ENCODE measurements around the gene OVOL2.
A peak's percentile ranks its signal among the peaks of the same experiment; 100 is the strongest.

OVOL2 gene

GRCh38 chr20:17995967-17996819 is 61.5 kb downstream of the OVOL2 start:
- peaks cover 4% of the 10 kb centered on the region; the same call in 1 of the 2 replicates for H3K36me3 ChIP-seq (ENCODE audit: control insufficient read depth, low read length)
- no peaks in the 10 kb centered on the region for H3K79me2 ChIP-seq (ENCODE audit: control insufficient read depth, low read length)
- no peaks in the 10 kb centered on the region for H4K20me1 ChIP-seq (ENCODE audit: control insufficient read depth, insufficient read depth, low read depth, low read length)
- peak overlapping the region; percentile 64 for H3K4me2 ChIP-seq (ENCODE audit: low read length)
- no peak overlapping the region for H3K27ac ChIP-seq (ENCODE audit: low read depth, low read length)
- H3F3A ChIP-seq (ENCODE audit: control insufficient read depth, insufficient read depth) = peaks cover 25% of the 10 kb centered on the region
- H3K9me2 ChIP-seq (replicated peaks; ENCODE audit: control insufficient read depth, low read length) = no peaks in the 10 kb centered on the region
- TF ChIP-seq EZH2phosphoT487 (IDR thresholded peaks at IDR 0.05; ENCODE audit: borderline replicate concordance, low read length) = no peak
- peak; percentile 97 for TF ChIP-seq CTCF (IDR thresholded peaks at IDR 0.05; ENCODE audit: low read depth, low read length, poor library complexity, severe bottlenecking)
- no peaks in the 10 kb centered on the region for H3K27me3 ChIP-seq (ENCODE audit: control insufficient read depth, low read length)
- H3K4me1 ChIP-seq (ENCODE audit: control insufficient read depth, low read length) = peaks cover 56% of the 10 kb centered on the region
- H3K9me3 ChIP-seq (ENCODE audit: control insufficient read depth, insufficient read depth, low read length) = no peaks in the 10 kb centered on the region
- H3K4me3 ChIP-seq (ENCODE audit: low read length) = peak overlapping the region; percentile 46

GRCh38 chr20:17993546-17993945 is 64.2 kb downstream of the OVOL2 start:
- H3K79me2 ChIP-seq (ENCODE audit: control insufficient read depth, low read length) = no peaks in the 10 kb centered on the region
- no peak overlapping the region for H3K4me2 ChIP-seq (ENCODE audit: low read length)
- no peaks in the 10 kb centered on the region for H3K9me3 ChIP-seq (ENCODE audit: control insufficient read depth, insufficient read depth, low read length)
- peak overlapping the region; percentile 12; the same call in 1 of the 2 replicates for H3K27ac ChIP-seq (ENCODE audit: low read depth, low read length)
- H3K4me1 ChIP-seq (ENCODE audit: control insufficient read depth, low read length) = peaks cover 56% of the 10 kb centered on the region
- TF ChIP-seq EZH2phosphoT487 (IDR thresholded peaks at IDR 0.05; ENCODE audit: borderline replicate concordance, low read length) = no peak
- no peak for TF ChIP-seq CTCF (IDR thresholded peaks at IDR 0.05; ENCODE audit: low read depth, low read length, poor library complexity, severe bottlenecking)
- H3K27me3 ChIP-seq (ENCODE audit: control insufficient read depth, low read length) = no peaks in the 10 kb centered on the region
- H3K4me3 ChIP-seq (ENCODE audit: low read length) = no peak overlapping the region
- peaks cover 25% of the 10 kb centered on the region for H3F3A ChIP-seq (ENCODE audit: control insufficient read depth, insufficient read depth)
- H3K9me2 ChIP-seq (replicated peaks; ENCODE audit: control insufficient read depth, low read length) = no peaks in the 10 kb centered on the region
- peaks cover 28% of the 10 kb centered on the region for H3K36me3 ChIP-seq (ENCODE audit: control insufficient read depth, low read length)
- no peaks in the 10 kb centered on the region for H4K20me1 ChIP-seq (ENCODE audit: control insufficient read depth, insufficient read depth, low read depth, low read length)

- H3K79me2 ChIP-seq (ENCODE audit: control insufficient read depth, low read length) = peaks cover 2% of the 10 kb centered on the region; the same call in 1 of the 2 replicates
- peak overlapping the region; percentile 45 for H3K4me2 ChIP-seq (ENCODE audit: low read length)
- H3F3A ChIP-seq (ENCODE audit: control insufficient read depth, insufficient read depth) = peaks cover 25% of the 10 kb centered on the region
- peaks cover 32% of the 10 kb centered on the region for H3K36me3 ChIP-seq (ENCODE audit: control insufficient read depth, low read length)
- H3K4me1 ChIP-seq (ENCODE audit: control insufficient read depth, low read length) = peaks cover 53% of the 10 kb centered on the region
- H3K27ac ChIP-seq (ENCODE audit: low read depth, low read length) = peak overlapping the region; percentile 12
- TF ChIP-seq EZH2phosphoT487 (IDR thresholded peaks at IDR 0.05; ENCODE audit: borderline replicate concordance, low read length) (no peak), CTCF (IDR thresholded peaks at IDR 0.05; ENCODE audit: low read depth, low read length, poor library complexity, severe bottlenecking) (no peak)
- peak overlapping the region; percentile 29 for H3K4me3 ChIP-seq (ENCODE audit: low read length)
- no peaks in the 10 kb centered on the region for H3K9me3 ChIP-seq (ENCODE audit: control insufficient read depth, insufficient read depth, low read length)
- no peaks in the 10 kb centered on the region for H4K20me1 ChIP-seq (ENCODE audit: control insufficient read depth, insufficient read depth, low read depth, low read length)
- H3K27me3 ChIP-seq (ENCODE audit: control insufficient read depth, low read length) = no peaks in the 10 kb centered on the region
- no peaks in the 10 kb centered on the region for H3K9me2 ChIP-seq (replicated peaks; ENCODE audit: control insufficient read depth, low read length)
Measured at GRCh38 chr20:17992847-17993513, 64.7 kb downstream of the OVOL2 start.

All from DOHH2 (cell line).